AG04450 (cell line): Measurements from ENCODE around the gene ZC3H10. TPM values are rescaled to one million over a fixed set of nuclear protein-coding genes. Genes with fewer than 3 reads are reported as not detected.
A peak's percentile ranks its signal among the peaks of the same experiment; 100 is the strongest.

Experiments
- CTCF ChIA-PET: fragments of 300-600, 350-600 bp; formaldehyde crosslinking; extraction: SDS; loops from one replicate; lab custom pipeline; 2022; ENCODE audit warnings: antibody characterized with exemption, inconsistent platforms; lab: Charles Lee
- POLR2A ChIA-PET: fragments of 350-600 bp; formaldehyde crosslinking; extraction: SDS; loops from one replicate; lab custom pipeline; 2021; ENCODE audit warnings: antibody characterized with exemption, inconsistent platforms; lab: Yijun Ruan, JAX
- DNase-seq: peaks from one replicate; pipeline ENCODE4 v3.0.0-alpha.2; 2011; ENCODE audit warnings: low read depth, low spot score
- H3K27ac ChIP-seq: one replicate; pipeline ENCODE4 v1.5.1; 2012; ENCODE audit warnings: low read depth, low read length, control low read depth
- H3K27me3 ChIP-seq: one replicate; pipeline ENCODE4 v1.6.0; 2012; ENCODE audit warnings: low read length; ENCODE audit not compliant: control insufficient read depth, insufficient read depth
- H3K4me3 ChIP-seq: 2 replicates; pipeline ENCODE4 v1.5.1; 2011; ENCODE audit warnings: mild to moderate bottlenecking, low read depth, low read length, control low read depth
- H3K9me3 ChIP-seq: 2 replicates; pipeline ENCODE4 v1.5.1; 2012; ENCODE audit warnings: low read length; ENCODE audit not compliant: control insufficient read depth, insufficient read depth
- polyA plus RNA-seq: library from polyadenylated mRNA; depleted of rRNA; stranded (reverse); fragments of >200 nt; gene quantifications from 2 replicates; pipeline ENCODE4 v1.2.3, GENCODE V29; 2011
- TF ChIP-seq, protein P1 (sequence below): IDR thresholded peaks from 2 replicates; pipeline ENCODE4 v1.5.1; 2011; ENCODE audit warnings: low read depth, low read length, control low read depth, inconsistent platforms

ZC3H10 gene
- polyA plus RNA-seq, 1 experiment, result 1.5 TPM

DNA sequence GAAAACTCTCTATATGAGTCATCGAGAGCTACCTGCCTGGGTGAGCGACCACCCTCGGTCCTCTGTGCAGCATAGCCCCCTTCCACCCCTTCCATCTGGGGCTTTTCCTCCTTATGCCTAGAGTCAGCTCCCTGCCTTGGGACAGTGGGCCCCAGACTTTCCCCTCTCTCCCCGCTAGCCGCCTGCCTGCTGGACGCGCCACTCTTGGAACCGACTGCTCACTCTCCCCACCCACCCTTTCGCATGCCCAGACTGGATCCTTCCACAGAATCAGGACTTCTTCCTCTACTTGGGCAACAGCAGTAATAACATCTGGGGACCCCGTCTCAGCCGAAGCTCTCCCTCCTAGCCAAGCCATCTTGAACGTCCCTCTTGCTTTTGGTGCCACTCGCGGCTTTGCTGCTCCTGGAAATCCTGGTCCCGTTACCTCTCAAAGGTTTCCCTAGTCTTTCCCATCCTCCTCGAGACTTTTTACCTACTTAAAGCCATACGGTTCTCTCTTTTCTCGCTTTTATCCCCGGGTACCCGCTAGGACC, 10.7 kb downstream of the ZC3H10 start:
- ChIA-PET POLR2A (interaction anchor here (0.8 to 3.6 kb wide), 9 partner anchors 11 to 93 kb away, joined by 4 to 40 read pairs (median 7); partner anchors contain the start of genes MYL6, MYL6B, PA2G4 and RNF41), CTCF (interaction anchor here (1.3 to 5.3 kb wide), 5 partner anchors 9 to 129 kb away, joined by 4 to 51 read pairs (median 7); partner anchors contain the start of genes ANKRD52 and SMARCC2)
- peak overlapping the region; percentile 90 for H3K4me3 ChIP-seq
- TF ChIP-seq, protein P1, sequence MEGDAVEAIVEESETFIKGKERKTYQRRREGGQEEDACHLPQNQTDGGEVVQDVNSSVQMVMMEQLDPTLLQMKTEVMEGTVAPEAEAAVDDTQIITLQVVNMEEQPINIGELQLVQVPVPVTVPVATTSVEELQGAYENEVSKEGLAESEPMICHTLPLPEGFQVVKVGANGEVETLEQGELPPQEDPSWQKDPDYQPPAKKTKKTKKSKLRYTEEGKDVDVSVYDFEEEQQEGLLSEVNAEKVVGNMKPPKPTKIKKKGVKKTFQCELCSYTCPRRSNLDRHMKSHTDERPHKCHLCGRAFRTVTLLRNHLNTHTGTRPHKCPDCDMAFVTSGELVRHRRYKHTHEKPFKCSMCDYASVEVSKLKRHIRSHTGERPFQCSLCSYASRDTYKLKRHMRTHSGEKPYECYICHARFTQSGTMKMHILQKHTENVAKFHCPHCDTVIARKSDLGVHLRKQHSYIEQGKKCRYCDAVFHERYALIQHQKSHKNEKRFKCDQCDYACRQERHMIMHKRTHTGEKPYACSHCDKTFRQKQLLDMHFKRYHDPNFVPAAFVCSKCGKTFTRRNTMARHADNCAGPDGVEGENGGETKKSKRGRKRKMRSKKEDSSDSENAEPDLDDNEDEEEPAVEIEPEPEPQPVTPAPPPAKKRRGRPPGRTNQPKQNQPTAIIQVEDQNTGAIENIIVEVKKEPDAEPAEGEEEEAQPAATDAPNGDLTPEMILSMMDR, result no peak
- DNase-seq, result no peak
- H3K27me3 ChIP-seq, result no peaks in the 10 kb centered on the region
- H3K27ac ChIP-seq, result peak overlapping the region; percentile 78
- H3K9me3 ChIP-seq, result no peaks in the 10 kb centered on the region; the same call in 1 of the 2 replicates

DNA sequence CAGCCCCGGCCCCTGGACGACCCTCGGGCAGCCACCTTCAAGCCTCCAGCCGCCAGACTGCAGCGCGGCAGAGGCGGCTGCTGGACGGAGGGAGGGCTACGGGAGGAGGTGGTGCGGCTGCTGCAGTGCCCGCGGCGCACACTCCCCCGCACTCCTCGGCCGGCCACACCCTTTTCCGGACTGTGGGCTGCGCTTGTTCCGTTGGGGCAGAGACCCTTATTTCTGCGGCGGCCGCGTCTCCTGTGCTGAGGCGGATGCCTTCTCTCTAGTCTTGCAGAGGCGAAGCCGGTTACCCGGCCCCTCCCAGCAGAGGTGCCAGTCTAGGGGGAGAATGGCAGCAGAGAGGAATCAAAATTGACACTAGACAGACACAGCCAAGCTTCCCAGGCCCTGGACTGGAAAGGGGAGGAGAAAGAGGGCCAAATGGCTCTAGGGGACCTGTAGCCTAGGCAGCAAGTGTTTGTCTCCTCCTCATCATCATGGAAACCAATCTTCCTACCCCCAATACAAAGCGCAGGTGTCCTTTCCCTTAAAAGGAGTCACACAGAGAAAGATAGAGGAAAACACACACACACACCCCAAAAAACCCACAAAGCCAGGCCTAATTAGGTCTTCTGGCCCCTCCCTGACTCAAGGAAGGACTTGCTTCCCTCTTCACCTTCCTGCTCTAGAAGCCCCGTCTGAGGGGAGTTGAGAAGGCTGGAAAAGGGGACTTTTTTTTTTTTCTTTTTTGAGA, 11.3 kb downstream of the ZC3H10 start:
- TF ChIP-seq, protein P1, result no peak
- ChIA-PET CTCF (interaction anchor here (1.7 to 2.0 kb wide), 2 partner anchors 60 to 129 kb away, joined by 4 to 5 read pairs; partner anchors contain the start of genes ANKRD52 and SMARCC2), POLR2A (interaction anchor here (2.1 to 3.6 kb wide), 2 partner anchors 11 to 30 kb away, joined by 28 to 40 read pairs; partner anchors contain the start of genes MYL6, RPL41 and ZC3H10)
- Histone ChIP-seq H3K27me3 (no peaks in the 10 kb centered on the region), H3K4me3 (peak overlapping the region; percentile 90), H3K9me3 (no peaks in the 10 kb centered on the region; the same call in 1 of the 2 replicates), H3K27ac (peak overlapping the region; percentile 11)
- DNase-seq, result no peak

DNA sequence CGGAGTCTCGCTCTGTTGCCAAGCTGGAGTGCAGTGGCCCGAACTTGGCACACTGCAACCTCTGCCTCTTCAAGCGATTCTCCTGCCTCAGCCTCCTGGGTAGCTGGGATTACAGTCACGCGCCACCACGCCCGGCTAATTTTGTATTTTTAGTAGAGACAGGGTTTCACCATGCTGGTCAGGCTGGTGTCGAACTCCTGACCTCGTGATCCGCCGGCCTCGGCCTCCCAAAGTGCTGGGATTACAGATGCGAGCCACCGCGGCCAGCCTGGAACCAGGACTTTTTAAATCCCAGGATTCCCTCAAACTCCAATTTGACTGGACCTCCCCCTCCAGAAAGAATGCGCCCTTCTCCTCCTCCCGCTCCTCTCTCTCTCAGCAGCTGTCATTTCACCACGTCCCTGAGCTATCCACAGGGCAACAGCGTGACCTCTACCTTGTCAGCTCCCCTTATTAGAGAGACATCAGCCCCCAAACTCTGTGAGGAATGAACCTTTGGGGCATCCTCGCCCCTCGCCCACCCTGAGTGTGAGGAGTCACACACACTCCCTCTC, 12.0 kb downstream of the ZC3H10 start:
- POLR2A ChIA-PET, result no interaction called here
- CTCF ChIA-PET, result interaction anchor here (1.7 kb wide), 1 partner anchor 59 kb away, joined by 4 read pairs; the partner anchor contains the start of gene SMARCC2
- TF ChIP-seq, protein P1, result no peak
- Histone ChIP-seq H3K27ac (no peak overlapping the region), H3K4me3 (peak overlapping the region; percentile 90), H3K27me3 (no peaks in the 10 kb centered on the region), H3K9me3 (no peaks in the 10 kb centered on the region; the same call in 1 of the 2 replicates)
- DNase-seq, result no peak

DNA sequence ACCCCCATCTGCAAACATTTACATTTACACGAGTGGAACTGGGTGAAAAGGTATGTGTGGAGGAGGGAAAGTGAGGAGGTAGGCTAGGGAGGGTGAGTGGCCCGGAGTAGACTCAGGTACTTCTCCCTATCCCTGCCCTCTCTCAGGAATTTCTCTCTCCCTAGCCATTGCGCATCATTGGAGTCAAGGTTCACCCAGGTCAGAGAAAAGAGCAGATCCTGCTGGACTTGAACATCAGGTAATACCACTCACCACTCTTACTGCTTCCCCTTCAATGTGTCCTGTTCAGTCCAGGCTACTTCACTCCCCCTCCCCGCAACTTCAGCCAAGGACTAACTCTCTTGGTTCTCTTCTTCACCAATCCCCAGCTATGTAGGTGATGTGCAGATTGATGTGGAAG, 12.8 kb downstream of the ZC3H10 start:
- no peak overlapping the region for H3K4me3 ChIP-seq
- ChIA-PET POLR2A (no interaction called here), CTCF (no interaction called here)
- DNase-seq, result no peak
- no peak overlapping the region for H3K27ac ChIP-seq
- TF ChIP-seq, protein P1, result no peak
- H3K27me3 ChIP-seq, result no peaks in the 10 kb centered on the region
- no peaks in the 10 kb centered on the region; the same call in 1 of the 2 replicates for H3K9me3 ChIP-seq

DNA sequence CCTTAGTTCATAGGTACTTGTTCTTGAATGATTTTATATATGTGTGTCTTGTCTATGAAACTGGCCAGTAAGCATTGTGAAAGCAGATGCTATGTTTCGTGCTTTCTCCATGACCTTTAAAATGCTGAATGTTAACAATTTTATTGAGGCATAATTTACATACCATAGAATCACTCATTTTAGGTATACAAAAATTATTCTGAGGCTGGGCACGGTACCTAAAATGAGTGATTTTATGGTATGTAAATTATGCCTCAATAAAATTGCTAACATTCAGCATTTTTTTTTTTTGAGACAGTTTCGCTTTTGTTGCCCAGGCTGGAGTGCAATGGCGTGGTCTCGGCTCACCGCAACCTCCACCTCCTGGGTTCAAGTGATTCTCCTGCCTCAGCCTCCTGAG, 16.8 kb downstream of the ZC3H10 start:
- CTCF ChIA-PET, result no interaction called here
- POLR2A ChIA-PET, result no interaction called here
- no peak for DNase-seq

More for the DNA sequence above, 16.8 kb downstream of the ZC3H10 start:
- Histone ChIP-seq H3K9me3 (no peaks in the 10 kb centered on the region), H3K27me3 (no peaks in the 10 kb centered on the region), H3K27ac (no peak overlapping the region), H3K4me3 (no peak overlapping the region)
- TF ChIP-seq, protein P1, result no peak
